ENCODE results near the gene SLC29A4.

The SLC29A4 gene

GRCh38 chr7:5282543-5283316 is at the start of gene SLC29A4:
SLC29A4 (plus strand) TSS chr7:5282943; CDS start chr7:5287817, 4,874 bp downstream.
- TF ChIP-seq TEAD4 (IDR thresholded peaks at IDR 0.05) (no peak), TAF1 (IDR thresholded peaks at IDR 0.05; ENCODE audit: low read depth) (no peak), EP300 (IDR thresholded peaks at IDR 0.05; ENCODE audit: borderline replicate concordance) (no peak), EGR1 (IDR thresholded peaks at IDR 0.05) (no peak), TCF12 (IDR thresholded peaks at IDR 0.05; ENCODE audit: low read depth) (no peak), USF1 (IDR thresholded peaks at IDR 0.05) (no peak), CREB1 (IDR thresholded peaks at IDR 0.05; ENCODE audit: low read depth) (no peak), CEBPB (IDR thresholded peaks at IDR 0.05) (no peak), RAD21 (IDR thresholded peaks at IDR 0.05; ENCODE audit: low read depth) (no peak), REST (IDR thresholded peaks at IDR 0.05; ENCODE audit: low read depth) (no peak), NFIC (IDR thresholded peaks at IDR 0.05) (no peak), YY1 (IDR thresholded peaks at IDR 0.05; ENCODE audit: low read depth) (no peak), MAX (IDR thresholded peaks at IDR 0.05) (no peak), ZBTB7A (IDR thresholded peaks at IDR 0.05; ENCODE audit: low read depth) (no peak), FOXM1 (IDR thresholded peaks at IDR 0.05; ENCODE audit: borderline replicate concordance, low read depth) (no peak)

GRCh38 chr7:5234852-5235831 is 47.6 kb upstream of the SLC29A4 start:
- no peak for TF ChIP-seq CEBPB (IDR thresholded peaks at IDR 0.05)
- no peak for TF ChIP-seq EP300 (IDR thresholded peaks at IDR 0.05; ENCODE audit: borderline replicate concordance)
- TF ChIP-seq TEAD4 (IDR thresholded peaks at IDR 0.05) = no peak
- no peak for TF ChIP-seq RAD21 (IDR thresholded peaks at IDR 0.05; ENCODE audit: low read depth)
- TF ChIP-seq USF1 (IDR thresholded peaks at IDR 0.05) = peak; percentile 67
- TF ChIP-seq FOXM1 (IDR thresholded peaks at IDR 0.05; ENCODE audit: borderline replicate concordance, low read depth) = no peak
- no peak for TF ChIP-seq CREB1 (IDR thresholded peaks at IDR 0.05; ENCODE audit: low read depth)
- TF ChIP-seq ZBTB7A (IDR thresholded peaks at IDR 0.05; ENCODE audit: low read depth) = no peak
- no peak for TF ChIP-seq TAF1 (IDR thresholded peaks at IDR 0.05; ENCODE audit: low read depth)
- TF ChIP-seq TCF12 (IDR thresholded peaks at IDR 0.05; ENCODE audit: low read depth) = no peak
- TF ChIP-seq MAX (IDR thresholded peaks at IDR 0.05) = peak; percentile 21; the same call in 1 of the 2 replicates
- TF ChIP-seq REST (IDR thresholded peaks at IDR 0.05; ENCODE audit: low read depth) = no peak
- no peak for TF ChIP-seq NFIC (IDR thresholded peaks at IDR 0.05)
- no peak for TF ChIP-seq EGR1 (IDR thresholded peaks at IDR 0.05)
- TF ChIP-seq YY1 (IDR thresholded peaks at IDR 0.05; ENCODE audit: low read depth) = no peak

- TF ChIP-seq YY1 (IDR thresholded peaks at IDR 0.05; ENCODE audit: low read depth) (no peak), RAD21 (IDR thresholded peaks at IDR 0.05; ENCODE audit: low read depth) (no peak), EGR1 (IDR thresholded peaks at IDR 0.05) (no peak), USF1 (IDR thresholded peaks at IDR 0.05) (no peak), ZBTB7A (IDR thresholded peaks at IDR 0.05; ENCODE audit: low read depth) (no peak), EP300 (IDR thresholded peaks at IDR 0.05; ENCODE audit: borderline replicate concordance) (no peak), REST (IDR thresholded peaks at IDR 0.05; ENCODE audit: low read depth) (no peak), MAX (IDR thresholded peaks at IDR 0.05) (no peak), CEBPB (IDR thresholded peaks at IDR 0.05) (no peak), FOXM1 (IDR thresholded peaks at IDR 0.05; ENCODE audit: borderline replicate concordance, low read depth) (no peak), TAF1 (IDR thresholded peaks at IDR 0.05; ENCODE audit: low read depth) (no peak), NFIC (IDR thresholded peaks at IDR 0.05) (no peak), CREB1 (IDR thresholded peaks at IDR 0.05; ENCODE audit: low read depth) (no peak), TEAD4 (IDR thresholded peaks at IDR 0.05) (no peak), TCF12 (IDR thresholded peaks at IDR 0.05; ENCODE audit: low read depth) (no peak)
These were observed 45.5 kb upstream of the SLC29A4 start for GRCh38 chr7:5237286-5237685.

Data from Ishikawa (cell line).